Prostate gland (tissue), 2 donors: ENCODE measurements around the gene OR7G1.

ENCODE experiments used
- CTCF ChIP-seq, 4 experiments: fragments of 200-600 bp in 2 of 4; fragments of 450-650 bp in 2 of 4; sonication (generic) in 2 of 4; IDR thresholded peaks; 1 replicate in 3 of 4; 2 replicates in 1 of 4; pipeline ENCODE4 v1.5.1; 2016 to 2019; ENCODE audit warnings: antibody characterized with exemption in 4 of 4, mild to moderate bottlenecking in 2 of 4, moderate library complexity in 2 of 4
- POLR2A ChIP-seq: fragments of 450-650 bp; IDR thresholded peaks from one replicate; pipeline ENCODE4 v1.6.1; 2016; ENCODE audit warnings: antibody characterized with exemption, mild to moderate bottlenecking
- POLR2AphosphoS5 ChIP-seq: sonication (generic); formaldehyde crosslinking; IDR thresholded peaks from one replicate; pipeline ENCODE4 v1.6.1; 2017; ENCODE audit warnings: antibody characterized with exemption

DNA sequence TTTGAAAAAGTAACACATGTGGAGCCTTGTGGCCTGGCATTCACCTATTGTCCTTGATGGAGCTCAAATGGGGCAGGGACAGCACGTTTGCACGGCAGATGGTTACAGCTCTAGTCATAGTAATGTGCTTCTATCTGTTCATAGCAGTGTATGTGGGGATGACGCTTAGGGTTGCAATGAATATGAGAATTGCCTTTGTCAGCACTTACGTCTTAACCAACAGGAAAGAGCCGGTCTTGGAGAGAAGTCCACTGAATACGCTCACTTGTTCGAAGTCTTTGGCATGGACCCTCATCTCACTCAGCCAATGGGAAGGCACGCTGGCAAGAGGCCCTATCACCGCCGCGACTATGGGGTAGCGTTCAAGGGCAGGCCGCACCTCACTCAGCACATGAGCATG lies 44.3 kb upstream of the OR7G1 start:
- TF ChIP-seq POLR2AphosphoS5 (no peak), POLR2A (no peak), CTCF (IDR thresholded peaks at IDR 0.05) (no peak)
